Osteocyte (in vitro differentiated cells): Measurements from ENCODE around the gene SERHL2. TPM values are rescaled to one million over a fixed set of nuclear protein-coding genes. Genes with fewer than 3 reads are reported as not detected.

ENCODE experiments used
- DNase-seq: peaks from one replicate; pipeline ENCODE4 v3.0.0; 2021; ENCODE audit warnings: mixed read lengths; ENCODE audit not compliant: unreplicated experiment; ENCODE audit errors: extremely low spot score
- H3K27ac Mint-ChIP-seq: one replicate; pipeline ENCODE4 v1.8.0; 2021; ENCODE audit warnings: mild to moderate bottlenecking, mixed read lengths; ENCODE audit not compliant: unreplicated experiment
- H3K27me3 Mint-ChIP-seq: one replicate; pipeline ENCODE4 v1.8.0; 2021; ENCODE audit warnings: mixed read lengths; ENCODE audit not compliant: unreplicated experiment
- H3K36me3 Mint-ChIP-seq: one replicate; pipeline ENCODE4 v1.8.0; 2021; ENCODE audit warnings: mixed read lengths; ENCODE audit not compliant: unreplicated experiment
- H3K4me1 Mint-ChIP-seq: one replicate; pipeline ENCODE4 v1.8.0; 2021; ENCODE audit warnings: mixed read lengths; ENCODE audit not compliant: unreplicated experiment
- H3K4me3 Mint-ChIP-seq: one replicate; pipeline ENCODE4 v1.8.0; 2021; ENCODE audit warnings: mild to moderate bottlenecking, moderate library complexity, mixed read lengths; ENCODE audit not compliant: unreplicated experiment
- H3K9me3 Mint-ChIP-seq: one replicate; pipeline ENCODE4 v1.8.0; 2021; ENCODE audit warnings: mixed read lengths; ENCODE audit not compliant: unreplicated experiment
- CTCF ChIP-seq: fragments of 200-600 bp; sonication (generic); IDR thresholded peaks from 2 replicates; pipeline ENCODE4 v1.5.0; 2021; ENCODE audit warnings: antibody characterized with exemption, mild to moderate bottlenecking, moderate library complexity
- total RNA-seq: library from RNA; stranded (reverse); gene quantifications from 2 replicates; pipeline ENCODE4 v1.2.1, GENCODE V29; 2021

Gene SERHL2
- total RNA-seq, 1 donor from 2014 or later = 1.3 TPM

GRCh38 chr22:42584364-42584940 lies 30.7 kb downstream of the SERHL2 start:
- no peak overlapping the region for H3K4me3 Mint-ChIP-seq
- TF ChIP-seq CTCF = no peak

GRCh38 chr22:42585096-42585495 lies 31.3 kb downstream of the SERHL2 start:
- Mint-ChIP-seq H3K36me3 (peaks cover 31% of the 10 kb centered on the region), H3K4me3 (no peak overlapping the region), H3K27ac (no peak overlapping the region), H3K4me1 (peaks cover 10% of the 10 kb centered on the region), H3K27me3 (no peaks in the 10 kb centered on the region), H3K9me3 (no peaks in the 10 kb centered on the region)
- DNase-seq = no peak
- TF ChIP-seq CTCF = no peak

More at GRCh38 chr22:42584364-42584940, 30.7 kb downstream of the SERHL2 start:
- H3K27ac Mint-ChIP-seq = no peak overlapping the region
- H3K27me3 Mint-ChIP-seq = no peaks in the 10 kb centered on the region
- H3K4me1 Mint-ChIP-seq = peaks cover 10% of the 10 kb centered on the region
- H3K36me3 Mint-ChIP-seq = peaks cover 27% of the 10 kb centered on the region
- no peak for DNase-seq
- no peaks in the 10 kb centered on the region for H3K9me3 Mint-ChIP-seq

- Mint-ChIP-seq H3K27ac (no peak overlapping the region), H3K27me3 (no peaks in the 10 kb centered on the region), H3K4me3 (no peak overlapping the region), H3K9me3 (no peaks in the 10 kb centered on the region), H3K4me1 (peaks cover 7% of the 10 kb centered on the region), H3K36me3 (peaks cover 32% of the 10 kb centered on the region)
- no peak for TF ChIP-seq CTCF
- DNase-seq = no peak
Measured at GRCh38 chr22:42586381-42586780, 32.6 kb downstream of the SERHL2 start.

- no peak for DNase-seq
- Mint-ChIP-seq H3K27ac (no peak overlapping the region), H3K4me1 (no peaks in the 10 kb centered on the region), H3K4me3 (no peak overlapping the region), H3K36me3 (peaks cover 36% of the 10 kb centered on the region), H3K9me3 (no peaks in the 10 kb centered on the region), H3K27me3 (no peaks in the 10 kb centered on the region)
- TF ChIP-seq CTCF = no peak
Measured at GRCh38 chr22:42587588-42588175, 33.9 kb downstream of the SERHL2 start.

- no peak for DNase-seq
- Mint-ChIP-seq H3K4me3 (no peak overlapping the region), H3K36me3 (peaks cover 41% of the 10 kb centered on the region), H3K4me1 (no peaks in the 10 kb centered on the region), H3K9me3 (no peaks in the 10 kb centered on the region), H3K27ac (no peak overlapping the region), H3K27me3 (no peaks in the 10 kb centered on the region)
- TF ChIP-seq CTCF = no peak
Measured at GRCh38 chr22:42591987-42592386, 38.2 kb downstream of the SERHL2 start.
